ENCODE data around the gene MYOG.

MYOG gene

DNA sequence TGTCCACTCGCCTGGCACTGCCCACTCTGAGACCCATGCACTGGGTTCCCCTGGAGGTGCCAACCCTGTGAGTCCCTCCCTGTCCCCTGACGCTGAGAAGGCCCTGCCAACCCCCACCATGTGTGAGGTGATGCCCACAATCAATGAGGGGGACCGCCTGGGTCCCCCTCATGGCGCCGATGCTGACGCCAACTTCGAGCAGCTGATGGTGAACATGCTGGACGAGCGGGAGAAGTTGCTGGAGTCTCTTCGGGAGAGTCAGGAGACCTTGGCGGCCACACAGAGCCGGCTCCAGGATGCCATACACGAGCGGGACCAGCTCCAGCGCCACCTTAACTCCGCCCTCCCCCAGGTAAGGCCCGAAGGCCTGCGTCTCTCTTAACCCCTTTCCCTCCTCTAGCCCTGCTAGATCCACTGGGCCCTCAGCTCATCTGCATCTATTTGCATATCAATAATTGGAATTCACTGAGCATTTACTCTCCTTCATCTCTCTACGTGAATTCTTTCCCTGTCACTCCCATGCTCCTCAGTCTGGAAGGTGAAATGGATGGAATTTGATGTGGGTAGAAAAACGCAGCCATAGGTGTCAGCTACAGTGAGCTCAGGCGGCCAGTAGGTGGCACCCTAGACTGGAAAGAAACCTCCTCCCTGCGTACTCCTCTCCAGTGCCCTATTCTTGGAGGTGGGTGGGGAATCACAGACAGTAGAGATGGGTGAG, 46.8 kb downstream of the MYOG start:
- TF ChIP-seq CTCF (IDR thresholded peaks at IDR 0.05; ENCODE audit: low read depth, low read length, missing control alignments) = peak; percentile 96
- H3K4me3 ChIP-seq (replicated peaks; ENCODE audit: low read depth, low read length) = no peak overlapping the region
- no peak for DNase-seq (ENCODE audit: extremely low read depth, low read depth)

- TF ChIP-seq CTCF (IDR thresholded peaks at IDR 0.05; ENCODE audit: low read depth, low read length, missing control alignments) = no peak
- DNase-seq (ENCODE audit: extremely low read depth, low read depth) = no peak
- H3K4me3 ChIP-seq (replicated peaks; ENCODE audit: low read depth, low read length) = no peak overlapping the region
These were observed 47.5 kb downstream of the MYOG start for GRCh38 chr1:203038217-203038741.

DNA sequence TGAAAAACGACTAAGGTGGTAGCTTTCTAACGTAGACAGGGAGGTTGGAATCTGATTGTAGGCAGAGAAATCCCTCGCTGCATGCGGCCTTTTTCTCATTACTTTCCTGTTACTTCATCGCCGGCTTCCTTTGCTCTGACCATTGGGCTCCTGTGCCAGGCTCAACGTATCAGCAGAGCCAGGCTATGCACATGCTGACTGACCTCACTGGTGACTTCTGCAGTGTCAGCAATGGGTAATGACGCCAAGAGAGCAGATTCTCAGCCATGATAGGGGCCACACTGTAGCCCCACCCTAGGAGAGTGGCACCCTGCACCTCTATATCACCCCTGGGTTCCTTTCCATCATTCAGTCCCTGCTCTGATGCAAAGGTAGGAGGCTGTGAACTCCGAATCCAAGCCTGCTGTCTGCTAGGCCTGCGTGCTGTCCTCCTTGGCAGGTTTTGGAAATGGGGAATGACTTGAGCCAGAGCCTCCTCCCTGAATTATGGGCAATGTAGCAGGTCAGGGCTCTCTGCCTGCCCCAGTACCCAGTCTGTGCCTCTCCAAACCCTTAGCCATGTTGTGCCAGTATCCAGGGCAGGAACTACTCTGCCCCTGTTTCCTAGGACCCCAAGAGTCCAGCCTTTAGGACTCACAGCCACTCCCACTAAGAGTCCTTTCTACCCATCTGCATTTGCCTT, 48.2 kb downstream of the MYOG start:
- no peak for DNase-seq (ENCODE audit: extremely low read depth, low read depth)
- no peak overlapping the region for H3K4me3 ChIP-seq (replicated peaks; ENCODE audit: low read depth, low read length)
- no peak for TF ChIP-seq CTCF (IDR thresholded peaks at IDR 0.05; ENCODE audit: low read depth, low read length, missing control alignments)

DNA sequence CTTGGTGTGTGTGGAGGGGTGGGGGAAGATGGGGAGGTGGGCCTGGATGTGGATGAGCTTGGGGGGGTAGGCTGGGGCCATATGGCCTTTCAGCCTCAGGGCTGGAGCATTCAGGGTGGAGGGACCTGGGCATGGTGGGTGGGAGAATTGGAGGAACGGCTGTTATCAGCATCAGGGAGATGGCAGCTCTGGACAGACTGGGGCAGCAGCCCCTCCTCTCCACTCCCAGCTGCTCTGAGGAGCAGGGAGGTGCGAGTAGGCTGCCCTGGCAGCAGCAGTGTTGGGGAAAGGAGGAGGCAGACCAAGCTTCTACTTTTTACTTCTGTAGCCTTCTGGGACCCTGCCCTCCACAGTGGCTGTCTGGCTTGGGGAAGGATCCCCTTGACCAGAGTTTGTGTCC, 49.3 kb downstream of the MYOG start:
- TF ChIP-seq CTCF (IDR thresholded peaks at IDR 0.05; ENCODE audit: low read depth, low read length, missing control alignments) = no peak
- DNase-seq (ENCODE audit: extremely low read depth, low read depth) = no peak
- no peak overlapping the region for H3K4me3 ChIP-seq (replicated peaks; ENCODE audit: low read depth, low read length)

GRCh38 chr1:203036135-203036534, 49.7 kb downstream of the MYOG start:
- TF ChIP-seq CTCF (IDR thresholded peaks at IDR 0.05; ENCODE audit: low read depth, low read length, missing control alignments) = no peak
- no peak overlapping the region for H3K4me3 ChIP-seq (replicated peaks; ENCODE audit: low read depth, low read length)
- no peak for DNase-seq (ENCODE audit: extremely low read depth, low read depth)

- DNase-seq (ENCODE audit: extremely low read depth, low read depth) = no peak
- no peak overlapping the region for H3K4me3 ChIP-seq (replicated peaks; ENCODE audit: low read depth, low read length)
- no peak for TF ChIP-seq CTCF (IDR thresholded peaks at IDR 0.05; ENCODE audit: low read depth, low read length, missing control alignments)
These were observed 50.5 kb downstream of the MYOG start for GRCh38 chr1:203035111-203036000.

Measured in HFF-Myc (cell line).